GM23338 (cell line): ENCODE measurements around the gene DACH1. TPM values are rescaled to one million over a fixed set of nuclear protein-coding genes. Genes with fewer than 3 reads are reported as not detected.

Experiments used
- ATAC-seq: fragments of 200-7000 bp; cut with Tn5 transposase; 3 replicates; pipeline ENCODE4 v1.9.1; 2020
- DNase-seq: peaks from one replicate; pipeline ENCODE4 v3.0.0-alpha.2; 2015; ENCODE audit warnings: low spot score
- H2AFZ ChIP-seq: fragments of 200-600 bp; sonication (generic); 2 replicates; pipeline ENCODE4 v1.8.0; 2016; ENCODE audit warnings: antibody characterized with exemption, mild to moderate bottlenecking, moderate library complexity
- H3F3A ChIP-seq: fragments of 200-600 bp; sonication (generic); replicated peaks from 2 replicates; pipeline ENCODE4 v1.8.0; 2017; ENCODE audit warnings: antibody characterized with exemption, mixed run types, low read depth
- H3K27ac ChIP-seq: fragments of 200-600 bp; sonication (generic); 2 replicates; pipeline ENCODE4 v1.6.1; 2016; ENCODE audit warnings: low read depth
- H3K27me3 ChIP-seq: fragments of 200-600 bp; sonication (generic); 2 replicates; pipeline ENCODE4 v1.8.0; 2016; ENCODE audit warnings: mild to moderate bottlenecking, mixed run types, moderate library complexity; ENCODE audit not compliant: insufficient read depth
- H3K36me3 ChIP-seq: fragments of 200-600 bp; sonication (generic); 2 replicates; pipeline ENCODE4 v1.8.0; 2016; ENCODE audit warnings: mild to moderate bottlenecking; ENCODE audit not compliant: insufficient read depth
- H3K4me1 ChIP-seq: fragments of 200-600 bp; sonication (generic); 2 replicates; pipeline ENCODE4 v1.8.0; 2016; ENCODE audit warnings: mild to moderate bottlenecking, moderate library complexity; ENCODE audit not compliant: insufficient read depth
- H3K4me2 ChIP-seq: fragments of 200-600 bp; sonication (generic); 2 replicates; pipeline ENCODE4 v1.7.1; 2017; ENCODE audit warnings: mixed run types
- H3K4me3 ChIP-seq: fragments of 200-600 bp; sonication (generic); 2 replicates; pipeline ENCODE4 v1.6.1; 2016; ENCODE audit warnings: mixed run types
- H3K79me2 ChIP-seq: fragments of 200-600 bp; sonication (generic); replicated peaks from 2 replicates; pipeline ENCODE4 v1.8.0; 2017; ENCODE audit warnings: mild to moderate bottlenecking; ENCODE audit not compliant: insufficient read depth
- H3K9me2 ChIP-seq: fragments of 200-600 bp; sonication (generic); 2 replicates; pipeline ENCODE4 v1.8.0; 2017; ENCODE audit not compliant: insufficient read depth
- H4K20me1 ChIP-seq: fragments of 200-600 bp; sonication (generic); replicated peaks from 2 replicates; pipeline ENCODE4 v1.8.0; 2017; ENCODE audit warnings: mild to moderate bottlenecking; ENCODE audit not compliant: insufficient read depth
- H3K27ac Mint-ChIP-seq: 2 replicates; pipeline ENCODE4 v1.8.0; 2020; ENCODE audit warnings: inconsistent platforms, mild to moderate bottlenecking, moderate library complexity, mixed read lengths
- H3K27me3 Mint-ChIP-seq: 3 replicates; pipeline ENCODE4 v1.8.0; 2022; ENCODE audit warnings: low read depth, mild to moderate bottlenecking, moderate library complexity, mixed read lengths, inconsistent platforms; ENCODE audit not compliant: insufficient read depth, poor library complexity
- H3K36me3 Mint-ChIP-seq: 3 replicates; pipeline ENCODE4 v1.8.0; 2021; ENCODE audit warnings: low read depth, mild to moderate bottlenecking, inconsistent platforms, moderate library complexity, mixed read lengths
- H3K4me1 Mint-ChIP-seq: 3 replicates; pipeline ENCODE4 v1.8.0; 2020; ENCODE audit warnings: mild to moderate bottlenecking, inconsistent platforms, mixed read lengths
- H3K4me3 Mint-ChIP-seq: 3 replicates; pipeline ENCODE4 v1.8.0; 2021; ENCODE audit warnings: moderate library complexity, mild to moderate bottlenecking, inconsistent platforms, mixed read lengths
- H3K9me3 Mint-ChIP-seq: 3 replicates; pipeline ENCODE4 v1.8.0; 2020; ENCODE audit warnings: moderate library complexity, mild to moderate bottlenecking, inconsistent platforms, mixed read lengths
- CREB1 ChIP-seq: fragments of 250-450 bp; sonication (Bioruptor Pico); IDR thresholded peaks from 2 replicates; pipeline ENCODE4 v1.5.0; 2020; ENCODE audit warnings: low read depth, mild to moderate bottlenecking, moderate library complexity
- EZH2 ChIP-seq: fragments of 200-600 bp; sonication (generic); IDR thresholded peaks from one replicate; pipeline ENCODE4 v1.8.0; 2017; ENCODE audit warnings: antibody characterized with exemption, mild to moderate bottlenecking, low read depth; ENCODE audit not compliant: unreplicated experiment
- EZH2phosphoT487 ChIP-seq: fragments of 200-600 bp; sonication (generic); IDR thresholded peaks from one replicate; pipeline ENCODE4 v1.8.1; 2018; ENCODE audit warnings: antibody characterized with exemption; ENCODE audit not compliant: unreplicated experiment
- JUNB ChIP-seq: IDR thresholded peaks from one replicate; pipeline ENCODE4 v1.6.1; 2016; ENCODE audit warnings: antibody characterized with exemption; ENCODE audit not compliant: unreplicated experiment
- NANOG ChIP-seq: IDR thresholded peaks from 2 replicates; pipeline ENCODE4 v1.6.1; 2016; ENCODE audit warnings: antibody characterized with exemption, borderline replicate concordance
- STAT1 ChIP-seq: IDR thresholded peaks from one replicate; pipeline ENCODE4 v1.6.1; 2016; ENCODE audit warnings: antibody characterized with exemption; ENCODE audit not compliant: unreplicated experiment
- ZNF114 ChIP-seq: fragments of 250-450 bp; sonication (Bioruptor Pico); IDR thresholded peaks from 2 replicates; pipeline ENCODE4 v1.5.0; 2020; ENCODE audit warnings: mild to moderate bottlenecking, moderate library complexity
- polyA plus RNA-seq: library from polyadenylated mRNA; unstranded; fragments of >200 nt; fragmentation: Nextera tagmentation; extraction: Ambion mirVana; gene quantifications from 2 replicates; pipeline ENCODE4 v1.2.1, GENCODE V29; 2016
- total RNA-seq: library from RNA; depleted of rRNA; stranded (reverse); fragments of >200 nt; shearing (Covaris generic); gene quantifications from 2 replicates; pipeline ENCODE4 v1.2.3, GENCODE V29; 2014
- TF ChIP-seq, protein P1 (sequence below): IDR thresholded peaks from one replicate; pipeline ENCODE4 v1.6.1; 2018; ENCODE audit warnings: antibody characterized with exemption; ENCODE audit not compliant: unreplicated experiment
- TF ChIP-seq, protein P2 (sequence below): IDR thresholded peaks from 2 replicates; pipeline ENCODE4 v1.6.1; 2016; ENCODE audit warnings: antibody characterized with exemption
- TF ChIP-seq, protein P3 (sequence below), 2 experiments: fragments of 200-600 bp in 1 of 2; sonication (generic) in 1 of 2; conservative IDR thresholded peaks; 2 replicates each; pipeline versions ENCODE4 v1.5.1 to v1.6.1; 2016 to 2017; ENCODE audit warnings: antibody characterized with exemption in 2 of 2, low read depth in 2 of 2, mild to moderate bottlenecking in 2 of 2, moderate library complexity in 1 of 2
- TF ChIP-seq, protein P4 (sequence below): fragments of 250-450 bp; sonication (Bioruptor Pico); IDR thresholded peaks from 2 replicates; pipeline ENCODE4 v1.5.0; 2020; ENCODE audit warnings: mild to moderate bottlenecking, moderate library complexity

Gene DACH1
- total and polyA plus RNA-seq, 2 experiments from 2014 or later = 0.45 to 0.57 TPM

DNA sequence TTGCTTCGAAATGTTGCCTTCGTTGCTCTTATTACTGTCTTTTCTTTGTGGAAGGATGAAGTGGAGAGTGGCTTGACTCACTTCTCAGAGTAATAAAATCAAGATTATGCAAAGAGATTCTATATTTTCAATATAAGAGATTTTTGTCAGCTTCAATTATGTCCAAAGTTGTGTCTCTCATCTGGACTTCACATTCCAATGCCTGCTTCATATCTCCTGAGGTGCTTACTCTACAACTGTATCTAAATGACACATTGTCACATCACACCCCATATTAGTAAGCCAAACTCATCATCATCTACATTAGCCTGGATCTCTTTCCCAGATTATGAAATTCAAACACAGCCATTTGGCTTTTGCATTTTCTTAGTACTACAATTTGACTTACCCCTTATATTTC, 409.4 kb downstream of the DACH1 start (continued):
- TF ChIP-seq CREB1 (CRISPR knock-in tag) = no peak
- no peak for TF ChIP-seq JUNB
- TF ChIP-seq ZNF114 (CRISPR knock-in tag) = no peak
- TF ChIP-seq, protein P1, sequence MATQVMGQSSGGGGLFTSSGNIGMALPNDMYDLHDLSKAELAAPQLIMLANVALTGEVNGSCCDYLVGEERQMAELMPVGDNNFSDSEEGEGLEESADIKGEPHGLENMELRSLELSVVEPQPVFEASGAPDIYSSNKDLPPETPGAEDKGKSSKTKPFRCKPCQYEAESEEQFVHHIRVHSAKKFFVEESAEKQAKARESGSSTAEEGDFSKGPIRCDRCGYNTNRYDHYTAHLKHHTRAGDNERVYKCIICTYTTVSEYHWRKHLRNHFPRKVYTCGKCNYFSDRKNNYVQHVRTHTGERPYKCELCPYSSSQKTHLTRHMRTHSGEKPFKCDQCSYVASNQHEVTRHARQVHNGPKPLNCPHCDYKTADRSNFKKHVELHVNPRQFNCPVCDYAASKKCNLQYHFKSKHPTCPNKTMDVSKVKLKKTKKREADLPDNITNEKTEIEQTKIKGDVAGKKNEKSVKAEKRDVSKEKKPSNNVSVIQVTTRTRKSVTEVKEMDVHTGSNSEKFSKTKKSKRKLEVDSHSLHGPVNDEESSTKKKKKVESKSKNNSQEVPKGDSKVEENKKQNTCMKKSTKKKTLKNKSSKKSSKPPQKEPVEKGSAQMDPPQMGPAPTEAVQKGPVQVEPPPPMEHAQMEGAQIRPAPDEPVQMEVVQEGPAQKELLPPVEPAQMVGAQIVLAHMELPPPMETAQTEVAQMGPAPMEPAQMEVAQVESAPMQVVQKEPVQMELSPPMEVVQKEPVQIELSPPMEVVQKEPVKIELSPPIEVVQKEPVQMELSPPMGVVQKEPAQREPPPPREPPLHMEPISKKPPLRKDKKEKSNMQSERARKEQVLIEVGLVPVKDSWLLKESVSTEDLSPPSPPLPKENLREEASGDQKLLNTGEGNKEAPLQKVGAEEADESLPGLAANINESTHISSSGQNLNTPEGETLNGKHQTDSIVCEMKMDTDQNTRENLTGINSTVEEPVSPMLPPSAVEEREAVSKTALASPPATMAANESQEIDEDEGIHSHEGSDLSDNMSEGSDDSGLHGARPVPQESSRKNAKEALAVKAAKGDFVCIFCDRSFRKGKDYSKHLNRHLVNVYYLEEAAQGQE = no peak
- TF ChIP-seq, protein P2, sequence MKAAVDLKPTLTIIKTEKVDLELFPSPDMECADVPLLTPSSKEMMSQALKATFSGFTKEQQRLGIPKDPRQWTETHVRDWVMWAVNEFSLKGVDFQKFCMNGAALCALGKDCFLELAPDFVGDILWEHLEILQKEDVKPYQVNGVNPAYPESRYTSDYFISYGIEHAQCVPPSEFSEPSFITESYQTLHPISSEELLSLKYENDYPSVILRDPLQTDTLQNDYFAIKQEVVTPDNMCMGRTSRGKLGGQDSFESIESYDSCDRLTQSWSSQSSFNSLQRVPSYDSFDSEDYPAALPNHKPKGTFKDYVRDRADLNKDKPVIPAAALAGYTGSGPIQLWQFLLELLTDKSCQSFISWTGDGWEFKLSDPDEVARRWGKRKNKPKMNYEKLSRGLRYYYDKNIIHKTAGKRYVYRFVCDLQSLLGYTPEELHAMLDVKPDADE = no peak
- no peak for TF ChIP-seq STAT1

DNA sequence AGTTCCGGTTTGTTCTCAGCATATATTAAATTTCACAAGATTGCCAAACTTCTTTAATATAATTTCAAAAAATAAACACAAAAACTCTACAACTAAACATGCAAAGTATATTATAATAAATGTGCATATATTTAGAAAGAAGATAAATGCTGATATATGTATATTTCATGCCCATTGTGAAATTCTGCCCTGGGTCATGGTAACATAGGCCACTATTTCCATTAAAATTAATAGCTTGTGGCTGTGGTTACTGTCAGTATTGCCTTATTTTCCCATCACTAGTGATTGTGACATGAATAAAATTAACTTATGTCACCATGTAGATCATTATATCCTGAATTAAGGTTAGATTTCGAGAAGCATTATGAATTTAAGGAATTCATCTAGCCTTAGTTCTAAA, 410.9 kb downstream of the DACH1 start:
- no peaks in the 10 kb centered on the region for H3F3A ChIP-seq
- ATAC-seq = no peak
- TF ChIP-seq, protein P3, sequence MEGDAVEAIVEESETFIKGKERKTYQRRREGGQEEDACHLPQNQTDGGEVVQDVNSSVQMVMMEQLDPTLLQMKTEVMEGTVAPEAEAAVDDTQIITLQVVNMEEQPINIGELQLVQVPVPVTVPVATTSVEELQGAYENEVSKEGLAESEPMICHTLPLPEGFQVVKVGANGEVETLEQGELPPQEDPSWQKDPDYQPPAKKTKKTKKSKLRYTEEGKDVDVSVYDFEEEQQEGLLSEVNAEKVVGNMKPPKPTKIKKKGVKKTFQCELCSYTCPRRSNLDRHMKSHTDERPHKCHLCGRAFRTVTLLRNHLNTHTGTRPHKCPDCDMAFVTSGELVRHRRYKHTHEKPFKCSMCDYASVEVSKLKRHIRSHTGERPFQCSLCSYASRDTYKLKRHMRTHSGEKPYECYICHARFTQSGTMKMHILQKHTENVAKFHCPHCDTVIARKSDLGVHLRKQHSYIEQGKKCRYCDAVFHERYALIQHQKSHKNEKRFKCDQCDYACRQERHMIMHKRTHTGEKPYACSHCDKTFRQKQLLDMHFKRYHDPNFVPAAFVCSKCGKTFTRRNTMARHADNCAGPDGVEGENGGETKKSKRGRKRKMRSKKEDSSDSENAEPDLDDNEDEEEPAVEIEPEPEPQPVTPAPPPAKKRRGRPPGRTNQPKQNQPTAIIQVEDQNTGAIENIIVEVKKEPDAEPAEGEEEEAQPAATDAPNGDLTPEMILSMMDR (conservative IDR thresholded peaks at IDR 0.05; ENCODE audit: low read depth in 2 of 2) = no peak
- TF ChIP-seq, protein P2 = no peak
- TF ChIP-seq NANOG = no peak
- TF ChIP-seq, protein P4, sequence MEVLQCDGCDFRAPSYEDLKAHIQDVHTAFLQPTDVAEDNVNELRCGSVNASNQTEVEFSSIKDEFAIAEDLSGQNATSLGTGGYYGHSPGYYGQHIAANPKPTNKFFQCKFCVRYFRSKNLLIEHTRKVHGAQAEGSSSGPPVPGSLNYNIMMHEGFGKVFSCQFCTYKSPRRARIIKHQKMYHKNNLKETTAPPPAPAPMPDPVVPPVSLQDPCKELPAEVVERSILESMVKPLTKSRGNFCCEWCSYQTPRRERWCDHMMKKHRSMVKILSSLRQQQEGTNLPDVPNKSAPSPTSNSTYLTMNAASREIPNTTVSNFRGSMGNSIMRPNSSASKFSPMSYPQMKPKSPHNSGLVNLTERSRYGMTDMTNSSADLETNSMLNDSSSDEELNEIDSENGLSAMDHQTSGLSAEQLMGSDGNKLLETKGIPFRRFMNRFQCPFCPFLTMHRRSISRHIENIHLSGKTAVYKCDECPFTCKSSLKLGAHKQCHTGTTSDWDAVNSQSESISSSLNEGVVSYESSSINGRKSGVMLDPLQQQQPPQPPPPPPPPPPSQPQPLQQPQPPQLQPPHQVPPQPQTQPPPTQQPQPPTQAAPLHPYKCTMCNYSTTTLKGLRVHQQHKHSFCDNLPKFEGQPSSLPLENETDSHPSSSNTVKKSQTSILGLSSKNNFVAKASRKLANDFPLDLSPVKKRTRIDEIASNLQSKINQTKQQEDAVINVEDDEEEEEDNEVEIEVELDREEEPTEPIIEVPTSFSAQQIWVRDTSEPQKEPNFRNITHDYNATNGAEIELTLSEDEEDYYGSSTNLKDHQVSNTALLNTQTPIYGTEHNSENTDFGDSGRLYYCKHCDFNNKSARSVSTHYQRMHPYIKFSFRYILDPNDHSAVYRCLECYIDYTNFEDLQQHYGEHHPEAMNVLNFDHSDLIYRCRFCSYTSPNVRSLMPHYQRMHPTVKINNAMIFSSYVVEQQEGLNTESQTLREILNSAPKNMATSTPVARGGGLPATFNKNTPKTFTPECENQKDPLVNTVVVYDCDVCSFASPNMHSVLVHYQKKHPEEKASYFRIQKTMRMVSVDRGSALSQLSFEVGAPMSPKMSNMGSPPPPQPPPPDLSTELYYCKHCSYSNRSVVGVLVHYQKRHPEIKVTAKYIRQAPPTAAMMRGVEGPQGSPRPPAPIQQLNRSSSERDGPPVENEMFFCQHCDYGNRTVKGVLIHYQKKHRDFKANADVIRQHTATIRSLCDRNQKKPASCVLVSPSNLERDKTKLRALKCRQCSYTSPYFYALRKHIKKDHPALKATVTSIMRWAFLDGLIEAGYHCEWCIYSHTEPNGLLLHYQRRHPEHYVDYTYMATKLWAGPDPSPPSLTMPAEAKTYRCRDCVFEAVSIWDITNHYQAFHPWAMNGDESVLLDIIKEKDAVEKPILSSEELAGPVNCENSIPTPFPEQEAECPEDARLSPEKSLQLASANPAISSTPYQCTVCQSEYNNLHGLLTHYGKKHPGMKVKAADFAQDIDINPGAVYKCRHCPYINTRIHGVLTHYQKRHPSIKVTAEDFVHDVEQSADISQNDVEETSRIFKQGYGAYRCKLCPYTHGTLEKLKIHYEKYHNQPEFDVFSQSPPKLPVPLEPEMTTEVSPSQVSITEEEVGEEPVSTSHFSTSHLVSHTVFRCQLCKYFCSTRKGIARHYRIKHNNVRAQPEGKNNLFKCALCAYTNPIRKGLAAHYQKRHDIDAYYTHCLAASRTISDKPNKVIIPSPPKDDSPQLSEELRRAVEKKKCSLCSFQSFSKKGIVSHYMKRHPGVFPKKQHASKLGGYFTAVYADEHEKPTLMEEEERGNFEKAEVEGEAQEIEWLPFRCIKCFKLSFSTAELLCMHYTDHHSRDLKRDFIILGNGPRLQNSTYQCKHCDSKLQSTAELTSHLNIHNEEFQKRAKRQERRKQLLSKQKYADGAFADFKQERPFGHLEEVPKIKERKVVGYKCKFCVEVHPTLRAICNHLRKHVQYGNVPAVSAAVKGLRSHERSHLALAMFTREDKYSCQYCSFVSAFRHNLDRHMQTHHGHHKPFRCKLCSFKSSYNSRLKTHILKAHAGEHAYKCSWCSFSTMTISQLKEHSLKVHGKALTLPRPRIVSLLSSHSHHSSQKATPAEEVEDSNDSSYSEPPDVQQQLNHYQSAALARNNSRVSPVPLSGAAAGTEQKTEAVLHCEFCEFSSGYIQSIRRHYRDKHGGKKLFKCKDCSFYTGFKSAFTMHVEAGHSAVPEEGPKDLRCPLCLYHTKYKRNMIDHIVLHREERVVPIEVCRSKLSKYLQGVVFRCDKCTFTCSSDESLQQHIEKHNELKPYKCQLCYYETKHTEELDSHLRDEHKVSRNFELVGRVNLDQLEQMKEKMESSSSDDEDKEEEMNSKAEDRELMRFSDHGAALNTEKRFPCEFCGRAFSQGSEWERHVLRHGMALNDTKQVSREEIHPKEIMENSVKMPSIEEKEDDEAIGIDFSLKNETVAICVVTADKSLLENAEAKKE = no peak
- no peak for TF ChIP-seq STAT1
- TF ChIP-seq ZNF114 (CRISPR knock-in tag) = no peak
- TF ChIP-seq EZH2 = no peak
- TF ChIP-seq EZH2phosphoT487 = no peak

More for the DNA sequence above, 410.9 kb downstream of the DACH1 start:
- Histone ChIP-seq H3K4me3 (no peak overlapping the region), H3K36me3 (no peaks in the 10 kb centered on the region), H3K27me3 (no peaks in the 10 kb centered on the region), H3K79me2 (no peaks in the 10 kb centered on the region), H3K4me1 (no peaks in the 10 kb centered on the region), H3K9me2 (no peaks in the 10 kb centered on the region), H3K4me2 (no peak overlapping the region), H3K27ac (no peak overlapping the region), H2AFZ (no peak overlapping the region), H4K20me1 (no peaks in the 10 kb centered on the region)
- Mint-ChIP-seq H3K36me3 (no peaks in the 10 kb centered on the region), H3K27me3 (no peaks in the 10 kb centered on the region), H3K4me3 (no peak overlapping the region), H3K4me1 (no peaks in the 10 kb centered on the region), H3K9me3 (no peaks in the 10 kb centered on the region), H3K27ac (no peak overlapping the region)
- no peak for DNase-seq
